PFSK-1 (cell line): ENCODE results near the gene GPC4.

Experiments
- FOXP2 ChIP-seq: optimal IDR thresholded peaks from 2 replicates; pipeline ENCODE3; 2011; ENCODE audit warnings: borderline replicate concordance, control low read depth, inconsistent platforms; ENCODE audit not compliant: insufficient read depth; ENCODE audit errors: extremely low read length, extremely low read depth
- POLR2AphosphoS5 ChIP-seq: IDR thresholded peaks from 2 replicates; pipeline ENCODE4 v1.6.1; 2012; ENCODE audit warnings: low read depth, mild to moderate bottlenecking, control low read depth, low read length, moderate library complexity
- SIN3A ChIP-seq: IDR thresholded peaks from 2 replicates; pipeline ENCODE4 v1.6.1; 2012; ENCODE audit warnings: mild to moderate bottlenecking, low read length, moderate library complexity, borderline replicate concordance; ENCODE audit not compliant: insufficient read depth
- TAF1 ChIP-seq: IDR thresholded peaks from 2 replicates; pipeline ENCODE4 v1.6.1; 2012; ENCODE audit warnings: low read length, control low read depth, borderline replicate concordance; ENCODE audit not compliant: insufficient read depth
- TF ChIP-seq, protein P1 (sequence below), 2 experiments: IDR thresholded peaks; 2 replicates each; pipeline versions ENCODE4 v1.6.1 to v1.8.0; 2011 to 2012; ENCODE audit warnings: low read depth in 2 of 2, low read length in 2 of 2, control low read depth in 1 of 2, inconsistent platforms in 1 of 2, mild to moderate bottlenecking in 1 of 2, moderate library complexity in 1 of 2; ENCODE audit not compliant: insufficient read depth in 1 of 2

Gene GPC4

DNA sequence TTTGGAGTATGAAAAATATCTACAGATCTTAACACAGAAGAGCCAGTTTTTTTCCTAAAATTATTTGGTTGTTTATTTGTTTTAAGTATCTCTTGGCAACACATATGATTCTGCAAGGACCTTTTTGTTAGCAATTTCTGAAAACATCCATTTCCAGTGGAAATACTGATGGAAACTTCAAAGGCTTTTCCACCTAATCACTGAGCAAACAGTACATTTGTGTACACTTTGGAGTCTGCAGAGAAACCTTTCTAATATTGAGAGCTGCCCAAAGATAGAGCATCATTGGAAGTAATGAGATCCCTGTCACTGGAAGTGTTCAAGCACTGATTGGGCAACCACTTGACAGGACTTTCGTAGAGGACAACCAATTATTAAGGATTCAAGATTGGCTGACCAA, 127.4 kb downstream of the GPC4 start:
- TF ChIP-seq POLR2AphosphoS5 (no peak), TAF1 (no peak), FOXP2 (no peak), SIN3A (no peak)
- TF ChIP-seq, protein P1, sequence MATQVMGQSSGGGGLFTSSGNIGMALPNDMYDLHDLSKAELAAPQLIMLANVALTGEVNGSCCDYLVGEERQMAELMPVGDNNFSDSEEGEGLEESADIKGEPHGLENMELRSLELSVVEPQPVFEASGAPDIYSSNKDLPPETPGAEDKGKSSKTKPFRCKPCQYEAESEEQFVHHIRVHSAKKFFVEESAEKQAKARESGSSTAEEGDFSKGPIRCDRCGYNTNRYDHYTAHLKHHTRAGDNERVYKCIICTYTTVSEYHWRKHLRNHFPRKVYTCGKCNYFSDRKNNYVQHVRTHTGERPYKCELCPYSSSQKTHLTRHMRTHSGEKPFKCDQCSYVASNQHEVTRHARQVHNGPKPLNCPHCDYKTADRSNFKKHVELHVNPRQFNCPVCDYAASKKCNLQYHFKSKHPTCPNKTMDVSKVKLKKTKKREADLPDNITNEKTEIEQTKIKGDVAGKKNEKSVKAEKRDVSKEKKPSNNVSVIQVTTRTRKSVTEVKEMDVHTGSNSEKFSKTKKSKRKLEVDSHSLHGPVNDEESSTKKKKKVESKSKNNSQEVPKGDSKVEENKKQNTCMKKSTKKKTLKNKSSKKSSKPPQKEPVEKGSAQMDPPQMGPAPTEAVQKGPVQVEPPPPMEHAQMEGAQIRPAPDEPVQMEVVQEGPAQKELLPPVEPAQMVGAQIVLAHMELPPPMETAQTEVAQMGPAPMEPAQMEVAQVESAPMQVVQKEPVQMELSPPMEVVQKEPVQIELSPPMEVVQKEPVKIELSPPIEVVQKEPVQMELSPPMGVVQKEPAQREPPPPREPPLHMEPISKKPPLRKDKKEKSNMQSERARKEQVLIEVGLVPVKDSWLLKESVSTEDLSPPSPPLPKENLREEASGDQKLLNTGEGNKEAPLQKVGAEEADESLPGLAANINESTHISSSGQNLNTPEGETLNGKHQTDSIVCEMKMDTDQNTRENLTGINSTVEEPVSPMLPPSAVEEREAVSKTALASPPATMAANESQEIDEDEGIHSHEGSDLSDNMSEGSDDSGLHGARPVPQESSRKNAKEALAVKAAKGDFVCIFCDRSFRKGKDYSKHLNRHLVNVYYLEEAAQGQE (IDR thresholded peaks at IDR 0.05; ENCODE audit: insufficient read depth in 1 of 2, low read depth in 2 of 2, low read length in 2 of 2): no peak

DNA sequence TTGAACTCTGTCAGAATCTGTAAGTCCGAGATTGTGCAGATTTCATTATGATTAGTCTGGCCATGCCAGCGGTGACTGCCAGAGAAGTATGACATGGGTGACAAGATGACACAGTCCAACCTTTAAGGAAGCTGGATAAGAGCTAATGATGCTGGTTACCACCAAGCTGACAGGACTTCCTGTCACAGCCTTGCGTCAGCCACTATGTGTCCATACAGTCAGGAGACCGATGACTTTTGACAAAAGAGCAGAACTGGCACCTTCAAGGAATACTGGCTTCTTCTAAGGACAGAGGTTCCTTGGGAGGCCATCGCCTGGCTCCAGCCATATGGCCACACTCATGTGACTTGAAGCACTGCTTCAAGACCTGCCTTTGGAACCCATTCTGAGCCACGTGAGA, 129.9 kb downstream of the GPC4 start:
- TF ChIP-seq SIN3A (no peak), FOXP2 (no peak), TAF1 (no peak), POLR2AphosphoS5 (no peak)
- TF ChIP-seq, protein P1 (IDR thresholded peaks at IDR 0.05; ENCODE audit: insufficient read depth in 1 of 2, low read depth in 2 of 2, low read length in 2 of 2): no peak

DNA sequence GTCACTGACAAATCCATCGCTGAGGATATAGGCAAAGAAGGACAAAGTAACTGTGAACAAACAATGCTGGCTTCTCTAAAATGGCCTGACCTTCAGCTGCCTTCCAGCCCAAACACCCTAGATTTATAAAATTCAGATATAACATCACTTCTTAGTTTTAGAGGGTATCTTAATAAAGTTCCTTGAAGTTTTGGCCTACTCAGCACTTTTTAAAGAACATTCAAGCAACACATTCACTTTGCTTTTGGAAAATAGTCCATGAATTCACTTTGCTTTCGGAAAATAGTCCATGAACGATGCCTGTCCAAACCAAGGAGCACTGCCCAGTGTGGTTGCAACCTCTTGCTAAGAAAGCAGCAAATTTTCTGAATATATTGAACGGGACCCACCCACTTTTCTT, 142.1 kb downstream of the GPC4 start:
- TF ChIP-seq, protein P1 (IDR thresholded peaks at IDR 0.05; ENCODE audit: insufficient read depth in 1 of 2, low read depth in 2 of 2, low read length in 2 of 2): no peak
- no peak for TF ChIP-seq FOXP2
- TF ChIP-seq SIN3A: no peak
- no peak for TF ChIP-seq POLR2AphosphoS5
- TF ChIP-seq TAF1: no peak

DNA sequence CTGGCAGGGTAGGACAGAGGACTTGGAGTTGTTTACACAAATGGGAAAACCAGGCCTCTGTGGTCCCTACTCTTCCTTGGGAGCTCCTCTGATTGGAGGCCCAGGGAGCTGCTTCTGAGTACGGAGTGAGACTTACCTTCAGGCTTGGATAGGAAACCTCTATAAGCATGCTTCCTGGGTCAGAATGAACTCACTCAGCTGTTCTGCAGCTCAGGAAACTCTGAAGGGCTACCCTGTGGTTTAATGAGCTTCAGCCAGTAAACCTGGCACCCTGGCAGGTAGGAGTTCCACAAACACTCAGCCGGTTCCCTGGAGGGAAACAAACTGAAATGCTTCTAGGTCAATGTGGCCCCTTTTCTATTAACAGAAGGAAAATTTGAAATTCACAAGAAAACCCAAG, 146.1 kb downstream of the GPC4 start:
- TF ChIP-seq TAF1 (no peak), FOXP2 (no peak), SIN3A (no peak), POLR2AphosphoS5 (no peak)
- TF ChIP-seq, protein P1 (IDR thresholded peaks at IDR 0.05; ENCODE audit: insufficient read depth in 1 of 2, low read depth in 2 of 2, low read length in 2 of 2): no peak

DNA sequence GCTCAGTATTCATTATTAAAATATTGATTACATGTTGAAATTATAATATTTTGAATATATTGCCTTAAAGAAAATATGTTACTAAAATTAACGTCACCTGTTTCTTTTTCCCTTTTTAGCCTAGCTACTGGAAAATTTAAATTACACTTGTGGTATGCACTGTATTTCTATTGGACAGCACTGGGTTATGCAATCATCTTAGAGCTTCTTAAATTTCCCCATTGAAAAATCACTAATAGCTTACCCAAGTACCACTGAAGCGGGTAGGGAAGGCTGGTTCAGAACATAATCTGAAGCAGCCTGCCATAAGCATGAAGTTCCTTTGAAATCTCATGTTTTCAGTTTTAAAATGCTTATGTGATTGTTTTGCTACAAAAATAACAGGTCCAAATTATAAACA, 147.7 kb downstream of the GPC4 start:
- TF ChIP-seq TAF1: no peak
